ENCODE results near the gene SLC50A1. TPM values are rescaled to one million over a fixed set of nuclear protein-coding genes. Genes with fewer than 3 reads are reported as not detected.

Gene SLC50A1
- total RNA-seq, 2 donors from 2014 or later: 25.1 to 29.8 TPM

DNA sequence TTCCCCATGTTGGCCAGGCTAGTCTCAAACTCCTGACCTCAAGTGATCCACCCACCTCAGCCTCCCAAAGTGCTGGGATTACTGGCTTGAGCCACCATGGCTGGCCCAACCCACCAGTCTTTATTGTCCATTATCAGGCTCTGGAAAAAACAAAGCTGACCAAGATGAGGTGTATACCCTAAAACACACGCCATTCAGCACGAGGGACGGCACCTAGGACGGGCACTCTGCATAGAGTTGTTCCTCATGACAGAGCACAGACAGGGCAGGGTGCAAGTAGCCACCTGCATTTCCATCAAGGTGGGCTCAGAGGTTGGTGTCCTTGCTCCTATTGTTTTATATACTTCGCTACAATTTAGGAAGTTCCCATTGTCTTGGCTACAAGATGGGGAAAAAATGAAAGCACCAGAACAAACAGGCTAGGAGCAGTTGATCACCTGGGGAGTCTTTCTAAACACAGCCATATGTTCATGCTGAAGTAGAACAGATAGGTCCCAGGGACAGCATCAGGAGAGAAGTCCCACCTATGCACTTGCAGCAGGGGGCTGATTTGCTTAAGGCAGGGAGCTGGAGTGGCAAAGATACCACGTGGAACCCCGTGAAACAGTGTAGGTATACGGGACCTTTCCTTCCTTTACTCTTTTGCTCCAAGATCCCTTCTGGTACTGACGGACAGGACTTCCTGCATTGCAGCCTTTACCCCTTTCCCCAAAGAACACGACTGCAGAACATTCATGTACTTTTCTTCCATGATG, 33.0 kb downstream of the SLC50A1 start:
- TF ChIP-seq, protein P1, sequence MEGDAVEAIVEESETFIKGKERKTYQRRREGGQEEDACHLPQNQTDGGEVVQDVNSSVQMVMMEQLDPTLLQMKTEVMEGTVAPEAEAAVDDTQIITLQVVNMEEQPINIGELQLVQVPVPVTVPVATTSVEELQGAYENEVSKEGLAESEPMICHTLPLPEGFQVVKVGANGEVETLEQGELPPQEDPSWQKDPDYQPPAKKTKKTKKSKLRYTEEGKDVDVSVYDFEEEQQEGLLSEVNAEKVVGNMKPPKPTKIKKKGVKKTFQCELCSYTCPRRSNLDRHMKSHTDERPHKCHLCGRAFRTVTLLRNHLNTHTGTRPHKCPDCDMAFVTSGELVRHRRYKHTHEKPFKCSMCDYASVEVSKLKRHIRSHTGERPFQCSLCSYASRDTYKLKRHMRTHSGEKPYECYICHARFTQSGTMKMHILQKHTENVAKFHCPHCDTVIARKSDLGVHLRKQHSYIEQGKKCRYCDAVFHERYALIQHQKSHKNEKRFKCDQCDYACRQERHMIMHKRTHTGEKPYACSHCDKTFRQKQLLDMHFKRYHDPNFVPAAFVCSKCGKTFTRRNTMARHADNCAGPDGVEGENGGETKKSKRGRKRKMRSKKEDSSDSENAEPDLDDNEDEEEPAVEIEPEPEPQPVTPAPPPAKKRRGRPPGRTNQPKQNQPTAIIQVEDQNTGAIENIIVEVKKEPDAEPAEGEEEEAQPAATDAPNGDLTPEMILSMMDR (conservative IDR thresholded peaks at IDR 0.05): no peak
- Histone ChIP-seq H3K9ac (ENCODE audit: extremely low read depth, low read length, poor library complexity, severe bottlenecking) (no peak overlapping the region), H3K27ac (ENCODE audit: low read depth, low read length) (no peak overlapping the region), H3K27me3 (ENCODE audit: control insufficient read depth, insufficient read depth, low read length, poor library complexity, severe bottlenecking) (no peaks in the 10 kb centered on the region), H3K4me3 (ENCODE audit: low read length) (no peak overlapping the region), H3K4me1 (ENCODE audit: control insufficient read depth, insufficient read depth, low read length) (no peaks in the 10 kb centered on the region), H3K36me3 (ENCODE audit: control insufficient read depth, insufficient read depth, low read length) (peaks cover 13% of the 10 kb centered on the region), H3K9me3 (ENCODE audit: control insufficient read depth, low read length) (no peaks in the 10 kb centered on the region)
- peak; percentile 35 for DNase-seq
- H3K4me1 Mint-ChIP-seq: peaks cover 13% of the 10 kb centered on the region
- no peak overlapping the region for H3K4me3 Mint-ChIP-seq
- 93 to 98% methylated on average over 8 to 10 of the region's 10 CpGs for WGBS, 2 experiments (ENCODE audit: insufficient coverage in 1 of 2, insufficient read length in 1 of 2)
- H3K9me3 Mint-ChIP-seq: no peaks in the 10 kb centered on the region
- peaks cover 2% of the 10 kb centered on the region for H3K27me3 Mint-ChIP-seq (ENCODE audit: insufficient read depth)
- H3K36me3 Mint-ChIP-seq (ENCODE audit: low read depth): peaks cover 16% of the 10 kb centered on the region
- H3K27ac Mint-ChIP-seq: no peak overlapping the region

DNA sequence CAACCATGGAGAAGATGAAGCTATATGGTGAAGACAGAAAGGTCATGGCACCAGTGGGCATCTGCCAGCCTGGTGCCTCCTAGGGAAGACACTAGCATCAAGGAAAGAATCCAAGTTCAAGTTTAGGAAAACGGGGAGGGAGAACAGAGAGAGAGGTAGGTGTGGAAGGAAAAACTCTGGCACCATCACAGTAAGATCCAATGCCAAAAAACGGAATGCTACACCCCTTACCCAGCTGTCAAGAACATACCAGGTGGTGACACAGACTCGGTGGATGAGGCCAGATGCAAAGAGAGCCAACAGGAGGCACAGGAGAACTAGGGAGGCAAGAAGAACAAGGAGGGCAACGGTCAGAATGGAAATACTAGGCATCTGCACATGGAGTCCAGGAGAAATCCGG, 33.9 kb downstream of the SLC50A1 start:
- H3K36me3 Mint-ChIP-seq (ENCODE audit: low read depth): peaks cover 16% of the 10 kb centered on the region

DNA sequence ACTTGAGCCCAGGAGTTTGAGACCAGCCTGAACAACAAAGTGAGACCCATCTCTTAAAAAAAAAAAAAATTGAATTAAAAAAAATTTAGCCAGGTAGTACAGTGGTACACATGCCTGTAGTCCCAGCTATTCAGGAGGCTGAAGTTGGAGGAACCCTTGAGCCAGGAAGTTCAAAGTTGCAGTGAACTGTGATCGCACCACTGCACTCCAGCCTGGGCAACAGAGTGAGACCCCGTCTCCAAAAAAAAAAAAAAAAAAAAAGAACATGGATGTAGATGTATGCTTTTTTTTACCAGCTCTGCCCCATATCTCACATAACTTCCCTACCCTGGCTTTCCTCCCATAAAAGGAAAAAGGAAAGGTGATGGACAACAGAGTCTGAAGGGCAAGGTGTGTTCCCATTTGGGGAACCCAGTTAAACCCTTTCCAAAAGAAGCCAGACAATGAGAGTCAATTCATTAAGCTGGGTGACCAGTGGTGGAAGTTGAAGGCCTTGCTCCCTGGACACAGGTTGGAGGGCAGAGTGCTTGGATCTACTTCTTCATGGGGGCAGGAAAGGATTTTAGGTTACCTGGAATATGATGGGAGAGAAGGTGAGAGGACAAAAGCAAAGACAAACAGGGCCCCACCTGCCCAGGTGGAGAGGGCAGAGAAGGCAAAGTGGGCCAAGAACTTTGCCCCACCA, 34.6 kb downstream of the SLC50A1 start:
- Histone ChIP-seq H3K4me3 (ENCODE audit: low read length) (no peak overlapping the region), H3K27ac (ENCODE audit: low read depth, low read length) (no peak overlapping the region), H3K36me3 (ENCODE audit: control insufficient read depth, insufficient read depth, low read length) (peaks cover 13% of the 10 kb centered on the region), H3K9me3 (ENCODE audit: control insufficient read depth, low read length) (no peaks in the 10 kb centered on the region), H3K9ac (ENCODE audit: extremely low read depth, low read length, poor library complexity, severe bottlenecking) (no peak overlapping the region), H3K4me1 (ENCODE audit: control insufficient read depth, insufficient read depth, low read length) (no peaks in the 10 kb centered on the region), H3K27me3 (ENCODE audit: control insufficient read depth, insufficient read depth, low read length, poor library complexity, severe bottlenecking) (no peaks in the 10 kb centered on the region)
- peaks cover 16% of the 10 kb centered on the region for H3K36me3 Mint-ChIP-seq (ENCODE audit: low read depth)
- 93% methylated on average over 1 of the region's 2 CpGs; no CpG with 5 or more reads in 1 of the 2 experiments for WGBS, 2 experiments (ENCODE audit: insufficient coverage in 1 of 2, insufficient read length in 1 of 2)
- no peak overlapping the region for H3K4me3 Mint-ChIP-seq
- TF ChIP-seq, protein P1 (conservative IDR thresholded peaks at IDR 0.05): no peak
- peak; percentile 13 for DNase-seq
- H3K27me3 Mint-ChIP-seq (ENCODE audit: insufficient read depth): peaks cover 12% of the 10 kb centered on the region
- H3K9me3 Mint-ChIP-seq: no peaks in the 10 kb centered on the region
- H3K4me1 Mint-ChIP-seq: peaks cover 17% of the 10 kb centered on the region
- H3K27ac Mint-ChIP-seq: no peak overlapping the region

More for the DNA sequence above, 33.9 kb downstream of the SLC50A1 start:
- Mint-ChIP-seq H3K27me3 (ENCODE audit: insufficient read depth) (peaks cover 6% of the 10 kb centered on the region), H3K4me3 (no peak overlapping the region), H3K4me1 (peaks cover 13% of the 10 kb centered on the region), H3K27ac (no peak overlapping the region), H3K9me3 (no peaks in the 10 kb centered on the region)
- DNase-seq: peak; percentile 23
- Histone ChIP-seq H3K4me1 (ENCODE audit: control insufficient read depth, insufficient read depth, low read length) (no peaks in the 10 kb centered on the region), H3K27me3 (ENCODE audit: control insufficient read depth, insufficient read depth, low read length, poor library complexity, severe bottlenecking) (no peaks in the 10 kb centered on the region), H3K36me3 (ENCODE audit: control insufficient read depth, insufficient read depth, low read length) (peaks cover 13% of the 10 kb centered on the region), H3K4me3 (ENCODE audit: low read length) (no peak overlapping the region), H3K27ac (ENCODE audit: low read depth, low read length) (no peak overlapping the region), H3K9me3 (ENCODE audit: control insufficient read depth, low read length) (no peaks in the 10 kb centered on the region), H3K9ac (ENCODE audit: extremely low read depth, low read length, poor library complexity, severe bottlenecking) (no peak overlapping the region)
- 83 to 88% methylated on average over 3 to 5 of the region's 5 CpGs for WGBS, 2 experiments (ENCODE audit: insufficient coverage in 1 of 2, insufficient read length in 1 of 2)
- TF ChIP-seq, protein P1 (conservative IDR thresholded peaks at IDR 0.05): no peak
